Stimulated activated CD4-positive, alpha-beta T cell treated with anti-CD3 and anti-CD28 coated beads, Interleukin-12 subunit alpha, Interleukin-12 subunit beta, amount 100 ng/mL, for 4 hours (primary cell): ENCODE measurements around the gene FIBCD1.

Source experiments
- DNase-seq: peaks from one replicate; pipeline ENCODE4 v3.0.0-alpha.2; 2020

FIBCD1 gene

GRCh38 chr9:130892477-130893304 is 46.4 kb downstream of the FIBCD1 start:
- no peak for DNase-seq

- no peak for DNase-seq
Observed at GRCh38 chr9:130891688-130892476, 47.2 kb downstream of the FIBCD1 start.

- DNase-seq, result no peak
Observed at GRCh38 chr9:130890870-130891687, 48.0 kb downstream of the FIBCD1 start.

- DNase-seq, result no peak
Observed at GRCh38 chr9:130890124-130890523, 48.9 kb downstream of the FIBCD1 start.

- no peak for DNase-seq
Observed at GRCh38 chr9:130888146-130888885, 50.7 kb downstream of the FIBCD1 start.

- DNase-seq, result no peak
Observed at GRCh38 chr9:130887494-130888144, 51.4 kb downstream of the FIBCD1 start.

GRCh38 chr9:130886981-130887380 is 52.1 kb downstream of the FIBCD1 start:
- DNase-seq, result no peak

GRCh38 chr9:130885484-130886375 is 53.3 kb downstream of the FIBCD1 start:
- DNase-seq, result no peak

GRCh38 chr9:130884542-130885483 is 54.2 kb downstream of the FIBCD1 start:
- DNase-seq, result no peak

- DNase-seq, result no peak
Observed at GRCh38 chr9:130884111-130884531, 54.9 kb downstream of the FIBCD1 start.

GRCh38 chr9:130883479-130883878 is 55.6 kb downstream of the FIBCD1 start:
- DNase-seq, result no peak

GRCh38 chr9:130882696-130883225 is 56.3 kb downstream of the FIBCD1 start:
- DNase-seq, result no peak

GRCh38 chr9:130881516-130881915 is 57.5 kb downstream of the FIBCD1 start:
- no peak for DNase-seq

- DNase-seq, result no peak
Observed at GRCh38 chr9:130880599-130881220, 58.3 kb downstream of the FIBCD1 start.

- no peak for DNase-seq
Observed at GRCh38 chr9:130879863-130880411, 59.1 kb downstream of the FIBCD1 start.

- no peak for DNase-seq
Observed at GRCh38 chr9:130878295-130878694, 60.8 kb downstream of the FIBCD1 start.

GRCh38 chr9:130877300-130877699 is 61.7 kb downstream of the FIBCD1 start:
- no peak for DNase-seq

GRCh38 chr9:130874783-130875182 is 64.3 kb downstream of the FIBCD1 start:
- no peak for DNase-seq

GRCh38 chr9:130873966-130874365 is 65.1 kb downstream of the FIBCD1 start:
- no peak for DNase-seq
